ENCODE measurements around the gene LDHAL6A. TPM values are rescaled to one million over a fixed set of nuclear protein-coding genes. Genes with fewer than 3 reads are reported as not detected.

The LDHAL6A gene
- total and polyA plus RNA-seq, 2 of the 13 experiments (the other 11 are each of a cell fraction or from before 2014, with no cell fraction given) = not detected

- Histone ChIP-seq H3K9ac (ENCODE audit: insufficient read depth, low read depth, low read length) (no peak overlapping the region), H3K27ac (ENCODE audit: extremely low read length, insufficient read depth, low read length) (no peak overlapping the region), H4K20me1 (ENCODE audit: insufficient read depth, low read length) (no peaks in the 10 kb centered on the region), H3K36me3 (replicated peaks in 1 of 2; ENCODE audit: control insufficient read depth in 1 of 2, insufficient read depth in 2 of 2, low read length in 2 of 2) (peaks cover 2 to 12% of the 10 kb centered on the region in 2 experiments; a peak in 4 of 5 replicates), H3K9me3 (ENCODE audit: low read length) (no peaks in the 10 kb centered on the region), H2AFZ (ENCODE audit: low read length) (no peak overlapping the region), H3K4me3 (replicated peaks in 1 of 3; ENCODE audit: insufficient read depth in 1 of 3, low read depth in 2 of 3, low read length in 3 of 3) (no peak overlapping the region), H3K4me1 (ENCODE audit: insufficient read depth, low read length) (no peaks in the 10 kb centered on the region), H3K4me2 (ENCODE audit: low read depth, low read length) (no peak overlapping the region), H3K27me3 (ENCODE audit: control insufficient read depth in 1 of 2, insufficient read depth in 2 of 2, low read length in 2 of 2) (no peaks in the 10 kb centered on the region), H3K79me2 (ENCODE audit: insufficient read depth, low read length) (no peaks in the 10 kb centered on the region)
- DNase-seq (ENCODE audit: low spot score) (no peak), ATAC-seq (no peak), FAIRE-seq (no peak)
- TF ChIP-seq ZNF121 (CRISPR knock-in tag; IDR thresholded peaks at IDR 0.05) = no peak
- TF ChIP-seq ZNF318 (CRISPR knock-in tag; IDR thresholded peaks at IDR 0.05) = no peak
- TF ChIP-seq MTA3 (CRISPR knock-in tag; IDR thresholded peaks at IDR 0.05) = no peak
- no peak for TF ChIP-seq ZBTB20 (CRISPR knock-in tag; IDR thresholded peaks at IDR 0.05; ENCODE audit: borderline replicate concordance, low read depth)
- TF ChIP-seq RXRA (CRISPR knock-in tag; IDR thresholded peaks at IDR 0.05) = no peak
- TF ChIP-seq ZZZ3 (CRISPR knock-in tag; IDR thresholded peaks at IDR 0.05; ENCODE audit: borderline replicate concordance) = no peak
- TF ChIP-seq AGO1 (IDR thresholded peaks at IDR 0.05; ENCODE audit: low read depth, low read length, poor library complexity, severe bottlenecking) = no peak
- no peak for TF ChIP-seq CHD2 (IDR thresholded peaks at IDR 0.05; ENCODE audit: low read depth, low read length)
- no peak for TF ChIP-seq ZNF615 (CRISPR knock-in tag; IDR thresholded peaks at IDR 0.05; ENCODE audit: borderline replicate concordance)
- no peak for TF ChIP-seq MXD1 (CRISPR knock-in tag; IDR thresholded peaks at IDR 0.05)
- TF ChIP-seq TCF7L2 (IDR thresholded peaks at IDR 0.05; ENCODE audit: low read depth, low read length) = no peak
- TF ChIP-seq ZNF432 (CRISPR knock-in tag; IDR thresholded peaks at IDR 0.05; ENCODE audit: borderline replicate concordance) = no peak
- TF ChIP-seq ZNF580 (CRISPR knock-in tag; IDR thresholded peaks at IDR 0.05; ENCODE audit: borderline replicate concordance, low read depth) = no peak
- no peak for TF ChIP-seq ZNF746 (CRISPR knock-in tag; IDR thresholded peaks at IDR 0.05)
- no peak for TF ChIP-seq ETV6 (CRISPR knock-in tag; conservative IDR thresholded peaks at IDR 0.05)
- no peak for TF ChIP-seq CBFB (CRISPR knock-in tag; IDR thresholded peaks at IDR 0.05)
- no peak for TF ChIP-seq ZSCAN31 (CRISPR knock-in tag; IDR thresholded peaks at IDR 0.05; ENCODE audit: low read depth)
- intact Hi-C loops (cut with micrococcal nuclease; ENCODE audit: unreplicated experiment) = no loop called here
- in situ Hi-C loops (cut with HindIII; ENCODE audit: extremely low pct_ligation_motif_present, low pct_unique_long_range_greater_than_20kb) = no loop called here
- ChIA-PET POLR2A (no interaction called here), CTCF (ENCODE audit: low intra/inter-chr PET ratio, low total read pairs) (no interaction called here)
- no TSS peak for BruUV-seq (replicated peaks)
- WGBS (ENCODE audit: low lambda C conversion rate) = 100% methylated on average over 3 of the region's 3 CpGs
These were observed 16.3 kb downstream of the LDHAL6A start for GRCh38 chr11:18471995-18472394.

Measured in HepG2 (cell line).